Astrocyte (in vitro differentiated cells and primary cell): ENCODE results near the gene MAP2K2.

Experiments
- EZH2 ChIP-seq: IDR thresholded peaks from 2 replicates; pipeline ENCODE4 v1.6.1; 2012; ENCODE audit warnings: mild to moderate bottlenecking, low read length, inconsistent platforms; ENCODE audit not compliant: insufficient read depth
- TF ChIP-seq, protein P1 (sequence below): IDR thresholded peaks from 2 replicates; pipeline ENCODE4 v1.5.1; 2011; ENCODE audit warnings: low read depth, mild to moderate bottlenecking, inconsistent platforms, low read length, moderate library complexity; ENCODE audit not compliant: insufficient read depth

- TF ChIP-seq, protein P1, sequence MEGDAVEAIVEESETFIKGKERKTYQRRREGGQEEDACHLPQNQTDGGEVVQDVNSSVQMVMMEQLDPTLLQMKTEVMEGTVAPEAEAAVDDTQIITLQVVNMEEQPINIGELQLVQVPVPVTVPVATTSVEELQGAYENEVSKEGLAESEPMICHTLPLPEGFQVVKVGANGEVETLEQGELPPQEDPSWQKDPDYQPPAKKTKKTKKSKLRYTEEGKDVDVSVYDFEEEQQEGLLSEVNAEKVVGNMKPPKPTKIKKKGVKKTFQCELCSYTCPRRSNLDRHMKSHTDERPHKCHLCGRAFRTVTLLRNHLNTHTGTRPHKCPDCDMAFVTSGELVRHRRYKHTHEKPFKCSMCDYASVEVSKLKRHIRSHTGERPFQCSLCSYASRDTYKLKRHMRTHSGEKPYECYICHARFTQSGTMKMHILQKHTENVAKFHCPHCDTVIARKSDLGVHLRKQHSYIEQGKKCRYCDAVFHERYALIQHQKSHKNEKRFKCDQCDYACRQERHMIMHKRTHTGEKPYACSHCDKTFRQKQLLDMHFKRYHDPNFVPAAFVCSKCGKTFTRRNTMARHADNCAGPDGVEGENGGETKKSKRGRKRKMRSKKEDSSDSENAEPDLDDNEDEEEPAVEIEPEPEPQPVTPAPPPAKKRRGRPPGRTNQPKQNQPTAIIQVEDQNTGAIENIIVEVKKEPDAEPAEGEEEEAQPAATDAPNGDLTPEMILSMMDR = no peak
- no peak for TF ChIP-seq EZH2
Observed at GRCh38 chr19:4121273-4121612, 2.7 kb downstream of the MAP2K2 start.
